HG02938 (cell line): ENCODE data around the gene TMEM253.

ENCODE experiments used
- ATAC-seq: cut with Tn5 transposase; IDR thresholded peaks from one replicate; pipeline ENCODE4 v1.9.1; 2021; ENCODE audit warnings: mild to moderate bottlenecking, moderate library complexity; ENCODE audit not compliant: unreplicated experiment

The TMEM253 gene

GRCh38 chr14:21100931-21101330, at the start of gene TMEM253:
Gene TMEM253, plus strand, starts transcription at chr14:21101066. Its CDS starts 278 bp downstream, at chr14:21101344.
- ATAC-seq, result no peak

GRCh38 chr14:21053184-21054122, 47.4 kb upstream of the TMEM253 start:
- ATAC-seq, result no peak

GRCh38 chr14:21054123-21054767, 46.6 kb upstream of the TMEM253 start:
- ATAC-seq, result no peak

- no peak for ATAC-seq
These were observed 46.1 kb upstream of the TMEM253 start for GRCh38 chr14:21054768-21055145.

GRCh38 chr14:21055432-21056117, 45.3 kb upstream of the TMEM253 start:
- no peak for ATAC-seq

GRCh38 chr14:21056520-21057163, 44.2 kb upstream of the TMEM253 start:
- ATAC-seq, result no peak

- no peak for ATAC-seq
These were observed 42.8 kb upstream of the TMEM253 start, which contains the start of gene RNASE8 for GRCh38 chr14:21057803-21058675. Gene RNASE8, plus strand, starts transcription at chr14:21057822. Its CDS starts 71 bp downstream, at chr14:21057893.

GRCh38 chr14:21058903-21059302, 42.0 kb upstream of the TMEM253 start:
- no peak for ATAC-seq

GRCh38 chr14:21059842-21060613, 40.8 kb upstream of the TMEM253 start:
- no peak for ATAC-seq

- no peak for ATAC-seq
These were observed 40.1 kb upstream of the TMEM253 start for GRCh38 chr14:21060614-21061346.

GRCh38 chr14:21061347-21061668, 39.6 kb upstream of the TMEM253 start:
- no peak for ATAC-seq

GRCh38 chr14:21063479-21063878, 37.4 kb upstream of the TMEM253 start:
- ATAC-seq, result no peak

GRCh38 chr14:21066882-21067502, 33.9 kb upstream of the TMEM253 start:
- no peak for ATAC-seq

GRCh38 chr14:21068521-21069387, 32.1 kb upstream of the TMEM253 start:
- no peak for ATAC-seq

- ATAC-seq, result no peak
These were observed 31.3 kb upstream of the TMEM253 start for GRCh38 chr14:21069388-21070082.

- ATAC-seq, result no peak
These were observed 30.7 kb upstream of the TMEM253 start, which contains the start of gene ARHGEF40 for GRCh38 chr14:21070083-21070609. Gene ARHGEF40, plus strand, starts transcription at chr14:21070304. Its CDS starts 93 bp downstream, at chr14:21070397.
